ENCODE measurements around the gene UBE2Q2. TPM values are rescaled to one million over a fixed set of nuclear protein-coding genes. Genes with fewer than 3 reads are reported as not detected.
"Not testable (repeated sequence)": the region's sequence is repeated elsewhere in the genome, so short reads cannot be mapped to it uniquely, and the experiment has no call there.

Gene UBE2Q2
- total RNA-seq, 1 experiment from 2014 or later = 23.1 TPM

DNA sequence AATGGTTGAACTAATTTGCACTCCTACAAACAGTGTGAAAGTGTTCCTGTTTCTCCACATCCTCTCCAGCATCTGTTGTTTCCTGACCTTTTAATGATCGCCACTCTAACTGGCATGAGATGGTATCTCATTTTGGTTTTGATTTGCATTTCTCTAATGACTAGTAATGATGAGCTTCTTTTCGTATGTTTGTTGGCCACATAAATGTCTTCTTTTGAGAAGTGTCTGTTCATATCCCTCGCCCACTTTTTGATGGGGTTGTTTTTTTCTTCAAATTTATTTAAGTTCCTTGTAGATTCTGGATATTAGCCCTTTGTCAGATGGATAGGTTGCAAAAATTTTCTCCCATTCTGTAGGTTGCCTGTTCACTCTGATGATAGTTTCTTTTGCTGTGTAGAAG lies 67.1 kb downstream of the UBE2Q2 start:
- not testable (repeated sequence) for H3K4me3 ChIP-seq (ENCODE audit: insufficient read depth, low read depth, low read length); DNase-seq; H3K27me3 ChIP-seq (ENCODE audit: control insufficient read depth, insufficient read depth, low read length)
- peaks cover 14% of the 10 kb centered on the region for H3K36me3 ChIP-seq (replicated peaks; ENCODE audit: control insufficient read depth, insufficient read depth, low read length)

DNA sequence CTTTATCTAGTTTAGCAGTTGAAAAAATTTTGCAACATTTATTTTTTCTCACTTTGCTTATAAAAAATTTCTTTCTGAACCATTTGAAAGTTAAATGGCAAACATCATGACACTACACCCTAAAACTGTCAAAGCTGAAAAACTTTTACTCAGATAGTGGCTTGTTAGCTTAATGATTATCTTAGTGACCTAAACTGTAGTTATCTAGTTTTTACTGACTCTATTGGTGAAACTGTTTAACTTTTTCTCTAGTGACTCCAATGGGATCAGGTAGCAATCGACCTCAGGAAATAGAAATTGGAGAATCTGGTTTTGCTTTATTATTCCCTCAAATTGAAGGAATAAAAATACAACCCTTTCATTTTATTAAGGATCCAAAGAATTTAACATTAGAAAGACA lies 73.7 kb downstream of the UBE2Q2 start:
- H3K27me3 ChIP-seq (ENCODE audit: control insufficient read depth, insufficient read depth, low read length) = no peaks in the 10 kb centered on the region
- peaks cover 12% of the 10 kb centered on the region for H3K36me3 ChIP-seq (replicated peaks; ENCODE audit: control insufficient read depth, insufficient read depth, low read length)
- no peak for DNase-seq

GRCh38 chr15:75918135-75918534 lies 74.9 kb downstream of the UBE2Q2 start:
- H3K4me3 ChIP-seq (ENCODE audit: insufficient read depth, low read depth, low read length) = no peak overlapping the region
- DNase-seq = no peak
- H3K36me3 ChIP-seq (replicated peaks; ENCODE audit: control insufficient read depth, insufficient read depth, low read length) = peaks cover 12% of the 10 kb centered on the region
- H3K27me3 ChIP-seq (ENCODE audit: control insufficient read depth, insufficient read depth, low read length) = no peaks in the 10 kb centered on the region

More for the DNA sequence above, 73.7 kb downstream of the UBE2Q2 start:
- no peak overlapping the region for H3K4me3 ChIP-seq (ENCODE audit: insufficient read depth, low read depth, low read length)

DNA sequence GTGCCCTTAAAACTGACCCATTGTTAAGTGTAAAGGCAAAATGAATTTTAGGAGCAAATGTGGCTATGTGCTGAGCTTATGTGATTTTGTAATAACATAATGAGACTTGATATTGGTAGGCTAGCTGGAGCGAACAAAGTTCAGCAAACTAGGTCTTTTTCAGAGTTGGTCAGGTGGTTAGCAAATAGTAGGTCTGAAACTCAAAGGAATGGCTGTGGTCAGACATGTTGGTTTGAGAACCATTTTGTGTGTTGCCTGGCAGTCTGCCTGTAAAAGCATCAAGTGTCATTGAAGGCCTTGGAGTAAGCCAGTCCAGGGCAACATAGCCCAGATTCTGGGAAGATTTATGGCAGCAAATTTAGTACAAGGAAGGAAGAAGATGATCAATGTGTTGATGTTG lies 76.8 kb downstream of the UBE2Q2 start:
- no peak for DNase-seq
- Histone ChIP-seq H3K27me3 (ENCODE audit: control insufficient read depth, insufficient read depth, low read length) (no peaks in the 10 kb centered on the region), H3K4me3 (ENCODE audit: insufficient read depth, low read depth, low read length) (no peak overlapping the region), H3K36me3 (replicated peaks; ENCODE audit: control insufficient read depth, insufficient read depth, low read length) (peaks cover 6% of the 10 kb centered on the region)

GRCh38 chr15:75921732-75922703 lies 78.8 kb downstream of the UBE2Q2 start:
- no peak for DNase-seq
- peaks cover 6% of the 10 kb centered on the region for H3K36me3 ChIP-seq (replicated peaks; ENCODE audit: control insufficient read depth, insufficient read depth, low read length)

DNA sequence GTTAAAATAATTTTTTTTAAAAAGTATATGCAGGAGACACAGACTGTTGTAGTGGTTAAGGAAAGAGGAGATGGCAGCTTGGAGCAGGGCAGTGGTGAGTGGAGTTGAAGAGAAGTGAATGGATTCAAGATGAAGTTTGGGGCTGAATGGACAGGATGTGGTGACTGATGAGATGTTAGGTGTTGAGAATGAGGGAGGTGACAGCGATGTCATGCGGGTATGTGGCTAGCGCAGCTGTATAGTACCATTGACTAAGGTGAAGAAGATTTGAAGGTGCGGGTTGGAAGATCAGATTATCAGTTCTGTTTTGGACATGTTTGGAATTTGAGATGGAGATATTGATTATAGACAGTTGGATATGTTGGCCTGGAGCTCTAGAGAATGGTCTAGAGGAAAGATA lies 80.5 kb downstream of the UBE2Q2 start:
- Histone ChIP-seq H3K36me3 (replicated peaks; ENCODE audit: control insufficient read depth, insufficient read depth, low read length) (peaks cover 2% of the 10 kb centered on the region; the same call in 1 of the 2 replicates), H3K4me3 (ENCODE audit: insufficient read depth, low read depth, low read length) (no peak overlapping the region), H3K27me3 (ENCODE audit: control insufficient read depth, insufficient read depth, low read length) (no peaks in the 10 kb centered on the region)
- DNase-seq = no peak

More at GRCh38 chr15:75921732-75922703, 78.8 kb downstream of the UBE2Q2 start:
- Histone ChIP-seq H3K27me3 (ENCODE audit: control insufficient read depth, insufficient read depth, low read length) (no peaks in the 10 kb centered on the region), H3K4me3 (ENCODE audit: insufficient read depth, low read depth, low read length) (no peak overlapping the region)

GRCh38 chr15:75924576-75924975 lies 81.3 kb downstream of the UBE2Q2 start:
- no peak for DNase-seq
- Histone ChIP-seq H3K36me3 (replicated peaks; ENCODE audit: control insufficient read depth, insufficient read depth, low read length) (peaks cover 2% of the 10 kb centered on the region; the same call in 1 of the 2 replicates), H3K27me3 (ENCODE audit: control insufficient read depth, insufficient read depth, low read length) (no peaks in the 10 kb centered on the region), H3K4me3 (ENCODE audit: insufficient read depth, low read depth, low read length) (no peak overlapping the region)

GRCh38 chr15:75925440-75925839 lies 82.2 kb downstream of the UBE2Q2 start:
- H3K27me3 ChIP-seq (ENCODE audit: control insufficient read depth, insufficient read depth, low read length) = no peaks in the 10 kb centered on the region
- no peak for DNase-seq
- no peak overlapping the region for H3K4me3 ChIP-seq (ENCODE audit: insufficient read depth, low read depth, low read length)
- peaks cover 2% of the 10 kb centered on the region for H3K36me3 ChIP-seq (replicated peaks; ENCODE audit: control insufficient read depth, insufficient read depth, low read length)

GRCh38 chr15:75926931-75927330 lies 83.7 kb downstream of the UBE2Q2 start:
- DNase-seq = no peak
- peaks cover 5% of the 10 kb centered on the region for H3K36me3 ChIP-seq (replicated peaks; ENCODE audit: control insufficient read depth, insufficient read depth, low read length)
- H3K27me3 ChIP-seq (ENCODE audit: control insufficient read depth, insufficient read depth, low read length) = no peaks in the 10 kb centered on the region
- H3K4me3 ChIP-seq (ENCODE audit: insufficient read depth, low read depth, low read length) = no peak overlapping the region

GRCh38 chr15:75927601-75928000 lies 84.4 kb downstream of the UBE2Q2 start:
- Histone ChIP-seq H3K4me3 (ENCODE audit: insufficient read depth, low read depth, low read length) (no peak overlapping the region), H3K27me3 (ENCODE audit: control insufficient read depth, insufficient read depth, low read length) (no peaks in the 10 kb centered on the region), H3K36me3 (replicated peaks; ENCODE audit: control insufficient read depth, insufficient read depth, low read length) (peaks cover 6% of the 10 kb centered on the region)
- no peak for DNase-seq

GRCh38 chr15:75928680-75929608 lies 85.7 kb downstream of the UBE2Q2 start:
- peak; percentile 45 for DNase-seq
- Histone ChIP-seq H3K4me3 (ENCODE audit: insufficient read depth, low read depth, low read length) (no peak overlapping the region), H3K36me3 (replicated peaks; ENCODE audit: control insufficient read depth, insufficient read depth, low read length) (peaks cover 13% of the 10 kb centered on the region), H3K27me3 (ENCODE audit: control insufficient read depth, insufficient read depth, low read length) (no peaks in the 10 kb centered on the region)

GRCh38 chr15:75929799-75930565 lies 86.7 kb downstream of the UBE2Q2 start:
- DNase-seq = no peak
- Histone ChIP-seq H3K36me3 (replicated peaks; ENCODE audit: control insufficient read depth, insufficient read depth, low read length) (peaks cover 14% of the 10 kb centered on the region), H3K27me3 (ENCODE audit: control insufficient read depth, insufficient read depth, low read length) (no peaks in the 10 kb centered on the region), H3K4me3 (ENCODE audit: insufficient read depth, low read depth, low read length) (no peak overlapping the region)

DNA sequence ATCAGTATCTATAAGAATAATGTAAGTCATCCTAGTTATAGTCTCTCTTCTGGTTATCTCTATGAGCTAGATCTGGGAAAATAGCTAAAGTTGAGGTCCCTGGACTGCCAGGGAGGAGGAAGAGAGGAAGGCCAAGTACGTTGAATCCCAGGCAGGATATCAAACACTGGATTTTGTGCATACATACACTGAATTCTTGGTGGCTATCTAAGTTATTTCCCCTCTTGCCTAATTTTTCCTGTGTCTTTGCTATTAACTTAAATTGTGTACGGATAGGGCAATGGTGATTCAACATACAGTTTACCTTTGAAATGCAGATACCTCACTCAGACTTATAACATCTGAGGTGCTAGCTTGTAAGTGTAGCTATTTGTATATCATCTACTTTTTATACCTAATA lies 87.6 kb downstream of the UBE2Q2 start:
- peaks cover 16% of the 10 kb centered on the region for H3K36me3 ChIP-seq (replicated peaks; ENCODE audit: control insufficient read depth, insufficient read depth, low read length)

DNA sequence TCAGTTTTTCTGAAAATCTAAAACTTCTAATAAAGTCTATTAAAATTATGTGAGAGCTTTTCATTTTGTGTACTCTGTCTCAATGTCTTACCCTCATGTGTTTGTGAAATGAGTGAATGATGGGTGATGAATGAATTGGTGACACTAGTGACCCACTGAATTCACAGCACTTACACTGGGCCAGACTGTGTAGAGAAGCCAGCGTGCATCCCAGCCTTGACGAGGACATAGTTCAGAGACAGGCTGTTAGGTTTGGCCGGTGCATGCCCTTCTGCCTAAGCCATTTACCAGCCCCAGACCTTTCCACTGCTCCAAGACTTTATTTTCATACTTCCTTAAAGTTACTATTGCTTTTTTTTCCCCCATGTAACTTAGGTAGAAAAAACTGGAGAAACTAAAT lies 99.2 kb downstream of the UBE2Q2 start:
- Histone ChIP-seq H3K36me3 (replicated peaks; ENCODE audit: control insufficient read depth, insufficient read depth, low read length) (peaks cover 2% of the 10 kb centered on the region; the same call in 1 of the 2 replicates), H3K4me3 (ENCODE audit: insufficient read depth, low read depth, low read length) (no peak overlapping the region), H3K27me3 (ENCODE audit: control insufficient read depth, insufficient read depth, low read length) (no peaks in the 10 kb centered on the region)
- no peak for DNase-seq

More for the DNA sequence above, 87.6 kb downstream of the UBE2Q2 start:
- Histone ChIP-seq H3K4me3 (ENCODE audit: insufficient read depth, low read depth, low read length) (no peak overlapping the region), H3K27me3 (ENCODE audit: control insufficient read depth, insufficient read depth, low read length) (no peaks in the 10 kb centered on the region)
- no peak for DNase-seq

All from H7 (cell line).